ENCODE data around the gene FAM53C.

GRCh38 chr5:138372653-138373052, 34.6 kb downstream of the FAM53C start:
- TF ChIP-seq CTCF (conservative IDR thresholded peaks at IDR 0.05; ENCODE audit: low read length) (no peak), EZH2phosphoT487 (IDR thresholded peaks at IDR 0.05; ENCODE audit: borderline replicate concordance) (no peak)
